Activated CD8-positive, alpha-beta memory T cell treated with anti-CD3 and anti-CD28 coated beads for 36 hours (primary cell): Measurements from ENCODE around the gene MBTD1. TPM values are rescaled to one million over a fixed set of nuclear protein-coding genes. Genes with fewer than 3 reads are reported as not detected.
"Not testable (repeated sequence)": the region's sequence is repeated elsewhere in the genome, so short reads cannot be mapped to it uniquely, and the experiment has no call there.

Experiments used
- CTCF ChIA-PET: fragments of 350-600 bp; sonication (Branson Sonifier 250); formaldehyde crosslinking; loops from one replicate; lab custom pipeline; 2021; ENCODE audit warnings: antibody characterized with exemption; lab: Charles Lee
- POLR2A ChIA-PET: fragments of 350-600 bp; sonication (Branson Sonifier 250); formaldehyde crosslinking; loops from one replicate; lab custom pipeline; 2021; ENCODE audit warnings: antibody characterized with exemption; lab: Charles Lee
- total RNA-seq, 2 experiments: library from RNA; stranded (reverse); gene quantifications; one replicate each; pipeline ENCODE4 v1.2.3, GENCODE V29; 2021

The MBTD1 gene
- total RNA-seq, 2 experiments from 2014 or later: 7.1 to 8.6 TPM

DNA sequence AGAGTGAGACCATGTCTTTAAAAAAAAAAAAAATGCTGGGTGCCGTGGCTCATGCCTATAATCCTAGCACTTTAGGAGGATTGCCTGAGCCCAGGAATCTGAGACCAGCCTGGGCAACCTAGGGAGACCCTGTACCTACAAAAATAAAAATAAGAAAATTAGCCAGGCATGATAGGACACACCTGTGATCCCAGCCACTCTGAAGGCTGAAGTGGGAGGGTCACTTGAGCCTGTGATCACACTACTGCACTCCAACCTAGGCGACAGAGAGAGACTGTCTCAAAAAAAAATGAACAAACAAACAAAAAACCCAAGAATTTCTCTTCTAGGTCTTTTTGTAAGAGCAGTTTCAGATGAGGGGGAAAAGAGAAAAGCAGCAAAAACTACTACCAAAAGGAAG lies 59.0 kb downstream of the MBTD1 start:
- CTCF ChIA-PET: no interaction called here
- POLR2A ChIA-PET: no interaction called here

DNA sequence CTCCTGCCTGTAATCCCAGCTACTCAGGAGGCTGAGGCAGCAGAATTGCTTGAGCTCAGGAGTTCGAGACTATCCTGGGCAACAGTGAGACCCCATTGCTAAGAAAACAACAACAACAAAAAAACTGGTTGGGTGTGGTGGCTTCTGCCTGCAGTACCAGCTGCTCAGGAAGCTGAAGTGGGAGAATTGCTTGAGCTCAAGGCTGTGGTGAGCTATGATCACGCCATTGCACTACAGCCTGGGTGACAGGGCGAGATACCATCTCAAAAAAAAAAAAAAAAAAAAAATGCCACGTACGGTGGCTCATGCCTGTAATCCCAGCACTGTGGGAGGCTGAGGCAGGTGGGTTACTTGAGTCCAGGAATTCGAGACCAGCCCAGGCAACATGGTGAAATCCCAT lies 59.6 kb downstream of the MBTD1 start:
- ChIA-PET CTCF (no interaction called here), POLR2A (no interaction called here)

DNA sequence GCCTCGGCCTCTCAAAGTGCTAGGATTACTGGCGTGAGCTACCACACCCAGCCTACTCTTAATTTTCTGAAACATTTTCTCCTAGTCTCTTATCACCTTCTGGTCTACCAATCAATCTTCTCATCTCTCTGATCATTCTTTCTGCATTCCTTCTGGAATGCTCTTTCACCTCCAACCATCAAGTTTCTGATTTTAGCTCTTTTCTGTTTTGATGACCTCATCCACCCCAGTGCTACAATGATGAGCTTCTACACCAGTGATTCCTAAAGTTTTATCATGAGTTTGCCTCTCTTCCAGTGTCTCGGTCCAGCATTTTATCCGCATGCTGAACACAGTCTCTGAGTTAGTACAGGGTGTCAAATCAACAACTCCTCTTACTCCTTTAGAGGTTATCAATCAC lies 62.1 kb downstream of the MBTD1 start:
- CTCF ChIA-PET: no interaction called here
- POLR2A ChIA-PET: no interaction called here

DNA sequence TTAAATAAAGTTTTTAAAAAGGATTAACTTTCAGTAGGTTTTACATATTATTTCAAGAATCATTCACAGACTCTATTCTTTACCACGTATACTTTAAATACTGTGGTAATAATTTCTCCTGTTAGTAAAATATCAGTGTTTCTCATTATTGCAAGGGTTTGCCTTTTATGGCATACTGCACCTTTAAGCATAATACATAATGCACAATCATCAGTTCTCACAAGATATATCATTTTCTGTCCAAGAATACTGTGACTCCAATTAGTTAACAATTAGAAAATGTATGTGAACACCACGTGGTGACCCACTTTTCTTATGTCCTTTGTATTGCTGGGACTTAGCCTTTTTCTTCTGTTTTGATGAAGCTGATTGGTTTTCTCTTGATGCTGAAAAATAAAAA lies 68.0 kb downstream of the MBTD1 start:
- CTCF ChIA-PET: no interaction called here
- POLR2A ChIA-PET: no interaction called here

DNA sequence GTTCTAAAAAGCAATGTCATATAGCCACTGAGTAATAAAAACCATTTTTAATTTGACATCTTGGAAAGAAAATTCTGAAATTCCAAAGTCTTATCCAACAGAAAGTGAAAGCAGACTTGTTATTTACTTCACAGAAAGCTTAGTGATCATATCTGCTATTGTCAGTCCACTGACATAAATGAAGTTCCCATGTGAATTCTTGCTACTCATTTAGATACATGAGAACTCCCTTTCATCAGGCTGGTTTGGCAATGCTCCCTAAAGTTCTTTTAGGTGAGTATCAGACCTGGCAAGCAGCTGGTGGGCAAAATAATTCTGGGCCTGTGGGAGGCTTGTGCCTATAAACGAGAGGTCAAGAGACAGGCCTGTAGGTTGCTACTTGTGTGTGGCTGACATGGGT lies 70.2 kb downstream of the MBTD1 start:
- ChIA-PET CTCF (no interaction called here), POLR2A (no interaction called here)

DNA sequence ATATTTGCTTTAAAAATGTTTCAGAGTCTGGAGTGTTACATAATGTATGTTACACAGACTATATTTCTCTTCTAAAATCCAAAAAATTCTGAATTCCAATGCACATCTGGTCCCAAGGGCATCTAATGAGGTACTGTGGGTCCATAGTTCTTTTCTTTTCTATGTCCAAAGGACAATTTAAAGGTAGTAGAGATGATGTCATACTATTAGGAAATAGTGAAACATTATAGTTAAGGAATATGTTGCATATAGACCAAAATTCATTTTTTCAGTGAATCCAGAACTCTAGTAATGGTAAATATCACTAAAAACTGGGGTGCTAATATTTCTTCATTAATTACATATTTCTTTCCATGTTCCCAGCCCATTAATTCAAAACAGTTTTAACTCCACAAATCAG lies 70.7 kb downstream of the MBTD1 start:
- ChIA-PET CTCF (no interaction called here), POLR2A (no interaction called here)

DNA sequence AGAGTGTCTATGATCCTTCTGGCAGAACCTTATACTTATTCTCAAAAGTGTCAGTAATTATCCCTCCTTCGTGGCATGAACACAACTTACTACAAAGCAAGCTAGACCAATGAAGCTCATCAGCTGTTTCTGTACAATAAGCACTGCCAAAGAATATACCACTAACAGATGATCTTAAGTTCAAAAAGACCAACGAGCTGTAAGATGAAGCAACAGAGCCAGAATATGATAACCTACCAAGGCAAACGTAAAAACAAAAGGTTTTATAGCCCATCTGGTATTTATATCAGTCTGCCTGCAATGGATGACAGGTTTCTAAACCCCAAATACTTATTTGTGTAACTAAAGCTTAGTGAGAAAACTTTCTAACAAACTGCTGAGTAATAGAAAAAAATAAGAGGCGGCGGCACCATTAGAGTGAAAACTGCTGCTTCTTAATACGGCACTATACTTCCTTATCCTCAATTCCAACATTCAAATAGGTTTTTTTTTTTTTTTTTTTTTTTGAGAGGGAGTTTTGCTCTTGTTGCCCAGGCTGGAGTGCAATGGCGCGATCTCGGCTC lies 71.5 kb downstream of the MBTD1 start:
- CTCF ChIA-PET: interaction anchor here (0.7 kb wide), 1 partner anchor 17 kb away, joined by 5 read pairs; no protein-coding TSS in a partner anchor
- POLR2A ChIA-PET: interaction anchor here (0.8 kb wide), 1 partner anchor 118 kb away, joined by 4 read pairs; no protein-coding TSS in a partner anchor

DNA sequence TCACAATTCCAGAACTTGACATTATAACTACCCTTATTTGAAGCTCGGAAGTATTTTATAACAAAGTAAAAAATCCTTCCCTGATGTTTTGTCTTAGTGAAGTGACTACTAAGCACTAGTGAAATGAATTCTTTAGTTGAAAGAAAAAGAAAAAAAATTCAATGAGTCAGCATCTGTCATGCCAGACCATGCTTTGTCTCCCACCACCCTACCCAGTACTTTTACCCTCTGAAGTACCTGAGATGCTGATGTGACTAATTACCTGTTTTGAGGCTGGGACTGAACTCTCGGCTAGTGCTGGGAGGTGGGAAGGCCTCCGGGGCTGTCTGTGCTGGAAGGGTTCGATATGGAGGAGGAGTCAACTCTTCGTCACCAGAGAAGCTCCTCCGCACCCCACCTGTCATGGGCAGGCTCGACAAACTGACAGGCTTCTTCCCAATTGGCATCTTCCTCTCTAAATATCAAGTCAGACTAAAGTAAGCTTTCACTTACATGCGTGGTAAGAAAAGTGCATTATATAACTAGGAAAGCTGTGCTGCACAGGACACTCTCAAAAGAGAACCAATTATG lies 74.0 kb downstream of the MBTD1 start:
- CTCF ChIA-PET: no interaction called here

DNA sequence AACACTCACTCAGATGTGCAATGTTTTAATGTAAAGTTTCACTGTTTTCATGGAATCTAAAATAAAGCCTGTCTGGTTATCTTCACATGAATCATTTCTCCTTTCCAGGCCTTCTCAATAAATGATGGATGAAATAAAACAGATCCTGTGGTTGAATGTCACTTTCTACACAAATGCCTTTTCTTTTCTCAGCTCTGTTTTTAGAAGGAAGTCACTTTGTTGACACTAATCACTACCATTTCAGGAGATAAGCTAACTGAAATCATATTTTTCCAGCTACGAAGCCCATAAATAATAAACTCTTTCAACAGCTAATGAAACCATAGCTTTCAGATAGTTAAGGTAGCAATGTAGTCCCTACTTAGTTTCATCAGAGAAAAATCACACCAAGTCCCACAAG lies 75.7 kb downstream of the MBTD1 start:
- ChIA-PET POLR2A (no interaction called here), CTCF (no interaction called here)

More for the DNA sequence above, 74.0 kb downstream of the MBTD1 start:
- POLR2A ChIA-PET: interaction anchor here (0.6 kb wide), 1 partner anchor 133 kb away, joined by 4 read pairs; no protein-coding TSS in a partner anchor

DNA sequence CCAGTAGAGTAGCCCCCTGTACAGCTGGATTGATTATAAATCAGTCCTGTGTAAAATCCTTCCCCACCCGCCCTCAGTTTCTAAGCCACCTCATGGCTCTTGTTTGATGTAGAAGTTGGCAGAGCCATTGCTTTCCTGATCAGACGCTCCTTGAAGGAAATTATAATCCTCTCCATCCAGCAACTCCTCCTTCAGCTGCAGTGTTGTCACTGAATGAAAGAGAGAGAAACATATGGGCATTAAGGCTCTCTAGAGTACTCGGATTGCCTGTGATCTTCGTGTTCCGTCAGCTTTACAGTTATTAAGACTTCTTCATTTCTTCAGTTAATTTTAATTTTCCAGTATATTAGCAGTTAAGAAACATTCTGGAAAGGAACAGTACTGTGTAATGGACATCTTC lies 79.4 kb downstream of the MBTD1 start:
- ChIA-PET CTCF (interaction anchor here (0.9 kb wide), 1 partner anchor 15 kb away, joined by 3 read pairs; no protein-coding TSS in a partner anchor), POLR2A (no interaction called here)

DNA sequence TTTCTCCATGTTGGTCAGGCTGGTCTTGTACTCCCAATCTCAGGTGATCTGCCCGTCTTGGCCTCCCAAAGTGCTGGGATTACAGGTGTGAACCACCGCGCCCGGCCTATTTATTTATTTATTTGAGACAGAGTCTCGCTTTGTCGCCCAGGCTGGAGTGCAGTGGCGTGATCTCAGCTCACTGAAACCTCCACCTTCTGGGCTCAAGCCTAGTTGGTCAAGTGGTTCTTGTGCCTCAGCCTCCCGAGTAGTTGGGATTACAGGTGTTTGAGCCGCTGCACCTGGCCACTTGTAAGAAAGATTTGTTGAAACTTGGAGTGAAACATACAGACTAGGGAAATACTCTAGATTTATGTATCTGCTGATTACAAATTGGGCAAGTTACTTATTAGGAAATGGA lies 87.8 kb downstream of the MBTD1 start:
- CTCF ChIA-PET, POLR2A ChIA-PET: not testable (repeated sequence)

DNA sequence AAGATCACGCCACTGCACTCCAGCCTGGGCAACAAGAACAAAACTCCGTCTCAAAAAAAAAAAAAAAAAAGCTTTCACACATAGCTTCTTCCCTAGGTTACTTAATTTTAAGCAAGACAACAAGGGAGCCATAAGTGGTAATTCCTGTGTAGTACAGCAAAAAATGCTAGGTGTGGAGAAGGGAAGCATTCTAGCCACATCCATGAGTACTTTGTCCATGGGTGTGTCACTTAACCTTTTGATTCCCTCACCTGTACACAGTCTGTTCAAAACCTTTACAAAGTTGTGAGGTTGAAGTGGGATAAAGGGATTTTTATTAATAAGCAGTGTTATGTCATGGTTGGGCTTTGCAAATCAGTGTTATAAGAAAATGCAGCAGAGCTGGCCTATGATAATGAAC lies 89.1 kb downstream of the MBTD1 start:
- ChIA-PET CTCF (interaction anchor here (0.7 kb wide), 1 partner anchor 117 kb away, joined by 3 read pairs; no protein-coding TSS in a partner anchor), POLR2A (no interaction called here)

DNA sequence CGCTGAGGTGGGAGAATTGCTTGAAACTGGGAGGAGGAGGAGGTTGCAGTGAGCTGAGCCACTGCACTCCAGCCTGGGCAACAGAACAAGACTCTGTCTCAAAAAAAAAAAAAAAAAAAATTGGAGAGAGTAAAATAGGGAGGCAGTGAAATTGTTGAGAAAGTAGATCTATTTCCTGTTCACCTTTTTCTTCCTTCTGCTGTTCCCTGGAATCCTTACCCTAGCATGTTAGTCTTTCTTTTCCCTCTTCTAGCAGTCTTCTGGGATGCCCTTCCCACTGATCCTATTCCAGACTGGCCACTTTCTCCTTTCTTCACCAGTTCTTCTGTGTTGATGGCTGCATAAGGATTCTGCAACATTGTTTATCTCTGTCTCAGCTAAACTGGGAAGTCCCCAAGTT lies 90.5 kb downstream of the MBTD1 start:
- POLR2A ChIA-PET: no interaction called here
- CTCF ChIA-PET: no interaction called here

DNA sequence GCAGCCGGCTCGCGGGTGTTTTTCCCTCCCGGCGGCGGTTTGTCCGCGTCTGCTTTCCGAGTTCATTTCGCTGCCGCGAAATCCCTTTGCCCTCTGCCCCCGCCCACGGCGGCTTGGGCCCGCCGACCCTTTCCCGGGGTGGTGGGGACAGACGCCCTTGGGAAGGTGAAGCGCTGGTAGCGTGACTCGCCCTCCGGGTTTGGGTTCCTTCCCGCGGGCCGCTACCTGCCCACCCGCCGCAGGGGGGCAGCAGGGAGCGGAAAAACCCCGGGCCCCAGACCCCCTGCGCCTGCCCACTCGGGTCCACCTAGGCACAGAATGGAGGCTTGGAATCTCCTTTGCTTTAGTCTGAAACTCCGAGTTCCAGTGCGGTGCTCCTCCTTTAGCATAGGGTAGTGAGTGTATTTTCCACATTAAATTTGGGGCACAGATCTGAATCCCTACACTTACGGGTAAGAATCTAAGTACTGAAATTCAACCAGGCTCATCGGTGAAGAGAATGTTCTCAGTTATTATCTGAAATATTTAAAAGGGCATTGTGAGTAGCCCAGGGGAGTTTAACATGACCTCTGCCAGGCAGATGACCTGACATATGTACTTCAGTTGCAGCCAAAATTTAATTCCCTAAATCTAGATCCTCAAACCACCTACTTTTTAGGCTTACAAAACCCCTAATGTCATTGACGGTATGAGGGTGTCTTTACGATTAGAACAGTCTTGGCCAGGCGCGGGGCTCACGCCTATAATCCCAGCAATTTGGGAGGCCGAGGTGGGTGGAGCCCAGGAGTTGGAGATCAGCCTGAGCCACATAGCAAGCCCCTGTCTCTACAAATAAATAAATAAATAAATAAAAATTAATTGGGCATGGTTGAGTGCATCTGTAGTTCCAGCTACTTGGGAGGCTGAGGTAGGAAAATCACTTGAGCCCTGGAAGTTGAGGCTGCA lies 92.6 kb downstream of the MBTD1 start:
- ChIA-PET POLR2A (interaction anchor here (0.5 to 0.7 kb wide), 2 partner anchors 41 to 193 kb away, joined by 3 to 7 read pairs; no protein-coding TSS in a partner anchor), CTCF (interaction anchor here (1.0 to 2.5 kb wide), 2 partner anchors 13 to 14 kb away, joined by 3 to 13 read pairs; partner anchors contain the start of gene NME1)

DNA sequence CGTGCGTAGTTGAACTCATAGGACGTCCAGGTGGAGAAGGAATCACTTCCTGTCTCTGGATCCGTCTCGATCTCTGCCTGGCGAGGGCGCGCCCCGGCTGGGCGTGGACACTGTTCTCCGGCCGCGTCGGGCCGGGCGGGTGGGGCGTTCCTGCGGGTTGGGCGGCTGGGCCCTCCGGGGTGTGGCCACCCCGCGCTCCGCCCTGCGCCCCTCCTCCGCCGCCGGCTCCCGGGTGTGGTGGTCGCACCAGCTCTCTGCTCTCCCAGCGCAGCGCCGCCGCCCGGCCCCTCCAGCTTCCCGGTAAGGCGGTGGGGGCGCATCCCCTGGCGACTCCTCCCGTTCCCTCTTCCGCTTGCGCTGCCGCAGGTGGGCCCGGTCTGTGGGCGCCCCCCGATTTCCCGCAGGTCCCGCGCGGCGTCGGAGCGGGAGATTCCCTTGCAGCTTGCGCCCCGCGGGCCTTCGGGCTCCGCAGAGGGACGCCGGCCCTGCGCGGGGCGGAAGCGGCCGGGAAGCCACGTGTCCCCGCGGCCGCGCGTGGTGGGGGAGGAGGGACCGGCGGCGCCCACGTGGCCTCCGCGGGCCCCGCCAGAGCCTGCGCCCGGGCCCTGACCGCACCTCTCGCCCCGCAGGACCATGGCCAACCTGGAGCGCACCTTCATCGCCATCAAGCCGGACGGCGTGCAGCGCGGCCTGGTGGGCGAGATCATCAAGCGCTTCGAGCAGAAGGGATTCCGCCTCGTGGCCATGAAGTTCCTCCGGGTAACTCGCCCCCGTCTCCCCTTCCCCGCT lies 93.5 kb downstream of the MBTD1 start, which contains the start of gene NME2:
TSS of gene NME2 (plus strand) at position 214 of the 789 bp plus-strand sequence. CDS start at position 634, 420 bp downstream.
- ChIA-PET CTCF (interaction anchor here (2.5 kb wide), 1 partner anchor 12 kb away, joined by 13 read pairs; the partner anchor contains the start of gene NME1), POLR2A (interaction anchor here (0.5 to 1.8 kb wide), 2 partner anchors 13 to 40 kb away, joined by 7 to 10 read pairs; partner anchors contain the start of gene NME1)

DNA sequence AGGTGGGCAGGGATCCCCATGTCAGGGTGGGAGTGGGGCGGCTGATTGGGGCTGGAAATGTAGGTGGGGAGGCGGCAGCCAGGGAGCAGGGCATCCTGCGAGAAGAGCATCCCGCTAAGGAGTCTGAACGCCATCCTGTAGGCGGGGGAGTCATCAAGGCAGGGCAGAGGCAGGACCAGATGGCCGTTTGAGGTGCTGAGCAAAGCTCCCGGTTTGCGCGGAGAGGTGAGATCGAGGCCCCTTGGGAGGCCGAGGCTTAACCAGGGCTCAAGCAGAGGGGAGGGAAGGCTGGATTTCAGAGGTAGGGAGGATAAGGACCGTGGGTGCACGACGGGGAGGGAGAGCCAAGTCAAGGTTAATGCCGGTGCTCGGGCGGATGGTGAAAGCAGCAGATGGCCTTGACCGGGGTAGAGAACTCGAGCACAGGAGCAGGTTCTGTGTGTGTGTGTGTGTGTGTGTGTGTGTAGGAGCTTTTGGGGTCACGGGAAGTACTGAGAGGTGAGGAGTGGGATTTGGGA lies 94.1 kb downstream of the MBTD1 start:
- ChIA-PET CTCF (interaction anchor here (0.6 to 2.5 kb wide), 2 partner anchors 12 to 53 kb away, joined by 4 to 13 read pairs; partner anchors contain the start of gene NME1), POLR2A (interaction anchor here (1.8 kb wide), 1 partner anchor 12 kb away, joined by 10 read pairs; the partner anchor contains the start of gene NME1)

DNA sequence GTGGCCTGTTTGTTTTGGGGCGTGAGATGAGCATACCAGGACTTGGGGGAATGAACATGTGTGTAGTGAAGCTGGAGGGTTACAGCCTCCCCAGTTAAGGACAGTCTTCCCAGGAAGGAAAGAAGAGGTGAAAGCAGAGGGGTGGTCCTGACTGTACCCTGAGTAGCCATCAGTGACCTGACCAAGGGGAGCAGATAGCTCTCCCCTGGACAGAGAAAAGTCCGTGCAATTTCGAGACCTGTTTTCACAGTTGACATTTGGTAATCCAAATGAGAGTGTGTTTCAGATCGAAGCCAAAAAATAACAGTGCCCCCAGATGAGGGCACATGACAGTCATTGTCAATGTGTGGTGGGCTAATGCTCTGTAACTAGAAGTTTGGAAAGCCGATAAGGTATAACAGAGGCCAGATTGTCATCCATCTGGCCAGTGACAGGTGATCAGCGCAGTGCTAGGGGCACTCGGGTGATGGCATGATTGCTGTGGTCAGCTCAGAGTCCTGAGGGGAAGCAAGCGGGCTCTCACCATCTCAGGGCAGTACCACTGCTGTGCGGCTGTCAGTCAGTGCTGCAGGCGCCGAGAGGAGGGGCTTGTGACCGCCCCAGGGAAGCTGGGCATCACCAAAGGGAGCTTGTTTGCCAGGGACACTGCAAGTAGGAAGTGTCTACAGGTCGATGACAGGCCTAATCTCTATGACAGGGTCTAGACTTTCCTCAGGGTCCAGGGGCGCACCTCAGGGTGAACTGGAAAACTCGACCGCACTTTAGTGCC lies 94.8 kb downstream of the MBTD1 start:
- CTCF ChIA-PET: interaction anchor here (0.6 to 2.5 kb wide), 2 partner anchors 11 to 53 kb away, joined by 4 to 13 read pairs; partner anchors contain the start of gene NME1
- POLR2A ChIA-PET: interaction anchor here (1.8 kb wide), 1 partner anchor 12 kb away, joined by 10 read pairs; the partner anchor contains the start of gene NME1
